Mucosa of rectum (tissue), 2 donors: ENCODE measurements around the gene ARHGDIG.
"Not testable (repeated sequence)": the region's sequence is repeated elsewhere in the genome, so short reads cannot be mapped to it uniquely, and the experiment has no call there.

Experiments
- H3K27ac ChIP-seq, 2 donors: one replicate each; pipeline ENCODE4 v1.7.0; 2013; ENCODE audit warnings: inconsistent platforms in 2 of 2, low read depth in 2 of 2, low read length in 2 of 2
- H3K27me3 ChIP-seq, 2 donors: one replicate each; pipeline ENCODE4 v1.7.0; 2013; ENCODE audit warnings: low read length in 2 of 2; ENCODE audit not compliant: control insufficient read depth in 2 of 2, insufficient read depth in 2 of 2
- H3K36me3 ChIP-seq, 2 donors: one replicate each; pipeline ENCODE4 v1.7.0; 2013; ENCODE audit warnings: low read length in 2 of 2; ENCODE audit not compliant: control insufficient read depth in 2 of 2, insufficient read depth in 2 of 2
- H3K4me1 ChIP-seq, 2 donors: one replicate each; pipeline ENCODE4 v1.7.0; 2013; ENCODE audit warnings: low read length in 2 of 2, mild to moderate bottlenecking in 1 of 2; ENCODE audit not compliant: control insufficient read depth in 2 of 2, insufficient read depth in 2 of 2
- H3K4me3 ChIP-seq, 2 donors: one replicate each; pipeline ENCODE4 v1.7.0; 2013; ENCODE audit warnings: low read length in 2 of 2
- H3K9ac ChIP-seq, 2 donors: one replicate each; pipeline ENCODE4 v1.7.0; 2013; ENCODE audit warnings: low read length in 2 of 2, low read depth in 1 of 2, mild to moderate bottlenecking in 1 of 2
- H3K9me3 ChIP-seq, 2 donors: one replicate each; pipeline ENCODE4 v1.7.0; 2013; ENCODE audit warnings: low read length in 2 of 2; ENCODE audit not compliant: control insufficient read depth in 2 of 2
- donor health status: healthy.
- donor health status: Normal muscosa, but diverticular disease.

The ARHGDIG gene

GRCh38 chr16:252366-253337 is 27.7 kb upstream of the ARHGDIG start:
- Histone ChIP-seq H3K36me3 (peaks cover 9 to 12% of the 10 kb centered on the region in 2 donors), H3K4me3 (peak overlapping the region; percentile 48 to 61), H3K9ac (peak overlapping the region; percentile 27 to 56), H3K9me3 (no peaks in the 10 kb centered on the region), H3K27me3 (no peaks in the 10 kb centered on the region), H3K27ac (peak overlapping the region; percentile 74 to 78), H3K4me1 (peaks cover 16 to 30% of the 10 kb centered on the region in 2 donors)

- no peaks in the 10 kb centered on the region for H3K9me3 ChIP-seq
Observed at GRCh38 chr16:253833-254232, 26.6 kb upstream of the ARHGDIG start.

GRCh38 chr16:254461-254860 is 25.9 kb upstream of the ARHGDIG start:
- H3K4me3 ChIP-seq, result no peak overlapping the region
- no peaks in the 10 kb centered on the region for H3K9me3 ChIP-seq
- H3K27ac ChIP-seq, result no peak overlapping the region
- no peaks in the 10 kb centered on the region for H3K27me3 ChIP-seq
- H3K9ac ChIP-seq, result no peak overlapping the region
- H3K36me3 ChIP-seq, result peaks cover 11 to 18% of the 10 kb centered on the region in 2 donors
- peaks cover 16 to 28% of the 10 kb centered on the region in 2 donors for H3K4me1 ChIP-seq

More at GRCh38 chr16:253833-254232, 26.6 kb upstream of the ARHGDIG start:
- Histone ChIP-seq H3K27me3 (no peaks in the 10 kb centered on the region), H3K27ac (peak overlapping the region; percentile 36 to 63), H3K9ac (peak overlapping the region in 1 of 2 donors; percentile 47), H3K4me3 (no peak overlapping the region), H3K36me3 (peaks cover 9 to 12% of the 10 kb centered on the region in 2 donors), H3K4me1 (peaks cover 16 to 30% of the 10 kb centered on the region in 2 donors)

- Histone ChIP-seq H3K36me3 (peaks cover 15 to 24% of the 10 kb centered on the region in 2 donors), H3K9ac (no peak overlapping the region), H3K4me3 (no peak overlapping the region), H3K4me1 (peaks cover 16 to 24% of the 10 kb centered on the region in 2 donors), H3K27me3 (no peaks in the 10 kb centered on the region), H3K27ac (no peak overlapping the region), H3K9me3 (no peaks in the 10 kb centered on the region)
Observed at GRCh38 chr16:255183-255582, 25.2 kb upstream of the ARHGDIG start.

GRCh38 chr16:258091-258490 is 22.3 kb upstream of the ARHGDIG start:
- not testable (repeated sequence) for H3K27ac ChIP-seq, H3K4me1 ChIP-seq, H3K9me3 ChIP-seq, H3K9ac ChIP-seq, H3K27me3 ChIP-seq, H3K4me3 ChIP-seq
- H3K36me3 ChIP-seq, result peaks cover 28 to 43% of the 10 kb centered on the region in 2 donors

- Histone ChIP-seq H3K4me1 (no peaks in the 10 kb centered on the region), H3K27ac (no peak overlapping the region), H3K36me3 (peaks cover 36 to 51% of the 10 kb centered on the region in 2 donors), H3K9me3 (no peaks in the 10 kb centered on the region), H3K4me3 (no peak overlapping the region), H3K9ac (no peak overlapping the region), H3K27me3 (no peaks in the 10 kb centered on the region)
Observed at GRCh38 chr16:259226-259625, 21.2 kb upstream of the ARHGDIG start.

- no peak overlapping the region for H3K9ac ChIP-seq
- no peaks in the 10 kb centered on the region for H3K9me3 ChIP-seq
- no peaks in the 10 kb centered on the region for H3K4me1 ChIP-seq
- no peak overlapping the region for H3K4me3 ChIP-seq
- no peak overlapping the region for H3K27ac ChIP-seq
- H3K36me3 ChIP-seq, result peaks cover 38 to 57% of the 10 kb centered on the region in 2 donors
- H3K27me3 ChIP-seq, result no peaks in the 10 kb centered on the region
Observed at GRCh38 chr16:259814-260253, 20.6 kb upstream of the ARHGDIG start.

GRCh38 chr16:260326-260725 is 20.1 kb upstream of the ARHGDIG start:
- Histone ChIP-seq H3K36me3 (peaks cover 38 to 59% of the 10 kb centered on the region in 2 donors), H3K9me3 (no peaks in the 10 kb centered on the region), H3K27ac (no peak overlapping the region), H3K4me1 (peaks cover 0 to 3% of the 10 kb centered on the region in 2 donors), H3K9ac (no peak overlapping the region), H3K4me3 (no peak overlapping the region), H3K27me3 (no peaks in the 10 kb centered on the region)

- Histone ChIP-seq H3K36me3 (peaks cover 38 to 58% of the 10 kb centered on the region in 2 donors), H3K4me3 (no peak overlapping the region), H3K9ac (no peak overlapping the region), H3K4me1 (peaks cover 0 to 12% of the 10 kb centered on the region in 2 donors), H3K9me3 (no peaks in the 10 kb centered on the region), H3K27ac (no peak overlapping the region), H3K27me3 (no peaks in the 10 kb centered on the region)
Observed at GRCh38 chr16:261031-261691, 19.2 kb upstream of the ARHGDIG start.
